ENCODE data around the gene SLCO2B1. TPM values are rescaled to one million over a fixed set of nuclear protein-coding genes. Genes with fewer than 3 reads are reported as not detected.

Gene SLCO2B1
- total and polyA plus RNA-seq, 2 experiments from 2014 or later, result not detected

DNA sequence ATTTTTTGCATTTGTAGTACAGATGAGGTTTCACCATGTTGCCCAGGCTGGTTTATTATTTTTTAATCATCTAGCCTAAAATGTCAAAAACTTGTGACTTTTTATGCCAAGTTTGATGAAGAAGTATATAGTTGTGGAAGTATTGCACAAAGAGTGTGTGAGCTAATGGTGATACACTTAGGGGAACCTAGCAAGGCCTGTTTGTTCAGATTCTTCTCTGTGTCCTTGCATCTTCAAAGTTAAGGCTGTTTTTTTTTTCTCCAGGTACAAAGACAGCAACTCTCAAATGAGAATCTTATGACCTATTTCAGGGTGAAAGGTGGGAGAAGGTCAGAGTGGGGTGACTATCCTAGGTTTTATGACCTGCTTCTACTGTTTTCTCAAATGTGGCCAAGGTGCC, 7.3 kb downstream of the SLCO2B1 start:
- no peak overlapping the region for H3K27ac ChIP-seq
- no peaks in the 10 kb centered on the region for H3K79me2 ChIP-seq (ENCODE audit: insufficient read depth)
- no peaks in the 10 kb centered on the region for H4K20me1 ChIP-seq (ENCODE audit: insufficient read depth)
- no peaks in the 10 kb centered on the region for H3F3A ChIP-seq (ENCODE audit: insufficient read depth)
- H3K36me3 ChIP-seq (ENCODE audit: low read depth), result no peaks in the 10 kb centered on the region
- no peaks in the 10 kb centered on the region for H3K9me2 ChIP-seq (ENCODE audit: insufficient read depth)
- in situ Hi-C loops (cut with MboI), result no loop called here
- no peak overlapping the region for H2AFZ ChIP-seq
- no peak overlapping the region for H3K9ac ChIP-seq
- no peak overlapping the region for H3K4me3 ChIP-seq
- TF ChIP-seq EZH2phosphoT487 (IDR thresholded peaks at IDR 0.05; ENCODE audit: insufficient read depth, low read depth) (no peak), EZH2 (IDR thresholded peaks at IDR 0.05; ENCODE audit: insufficient read depth, poor library complexity, severe bottlenecking) (no peak)
- DNase-seq, result no peak
- no peaks in the 10 kb centered on the region for H3K9me3 ChIP-seq (ENCODE audit: low read depth)
- H3K4me1 ChIP-seq (ENCODE audit: insufficient read depth), result no peaks in the 10 kb centered on the region
- H3K27me3 ChIP-seq (replicated peaks; ENCODE audit: insufficient read depth), result peaks cover 16% of the 10 kb centered on the region
- no peak overlapping the region for H3K4me2 ChIP-seq (ENCODE audit: unreplicated experiment)

DNA sequence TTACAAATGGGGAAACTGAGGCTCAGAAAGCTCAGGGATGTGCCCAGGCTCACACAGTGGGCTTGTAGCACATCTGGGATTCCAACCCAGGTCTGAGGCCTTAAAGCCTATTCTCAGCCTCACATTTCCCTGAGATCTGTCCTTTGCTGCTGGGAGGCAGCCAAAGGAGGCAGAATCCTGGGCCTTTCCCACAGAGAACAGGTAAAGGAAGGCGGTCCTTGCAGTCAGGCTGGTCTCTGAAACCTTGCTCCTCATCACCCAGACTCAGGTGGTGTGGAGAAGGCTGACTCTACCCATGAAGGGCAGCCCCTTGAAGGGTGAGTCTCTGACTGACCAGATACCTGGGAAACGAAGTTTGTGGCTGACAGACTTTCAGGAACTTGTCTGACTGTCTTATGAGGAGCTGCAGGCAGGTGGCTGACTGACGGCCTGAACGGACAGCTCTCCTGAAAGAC, 7.8 kb downstream of the SLCO2B1 start:
- H3K9me3 ChIP-seq (ENCODE audit: low read depth), result no peaks in the 10 kb centered on the region
- H3K27me3 ChIP-seq (replicated peaks; ENCODE audit: insufficient read depth), result peaks cover 18% of the 10 kb centered on the region
- H3K36me3 ChIP-seq (ENCODE audit: low read depth), result no peaks in the 10 kb centered on the region
- no peak for DNase-seq
- H3K4me2 ChIP-seq (ENCODE audit: unreplicated experiment), result no peak overlapping the region
- no peak overlapping the region for H3K9ac ChIP-seq
- H3K79me2 ChIP-seq (ENCODE audit: insufficient read depth), result no peaks in the 10 kb centered on the region
- in situ Hi-C loops (cut with MboI), result no loop called here
- H4K20me1 ChIP-seq (ENCODE audit: insufficient read depth), result no peaks in the 10 kb centered on the region
- H3K4me1 ChIP-seq (ENCODE audit: insufficient read depth), result no peaks in the 10 kb centered on the region
- no peak overlapping the region for H2AFZ ChIP-seq
- 26 to 37% methylated on average over 4 of the region's 4 CpGs for WGBS, 2 experiments (ENCODE audit: low coverage in 1 of 2, low lambda C conversion rate in 2 of 2, missing lambda C conversion rate in 2 of 2)
- H3K27ac ChIP-seq, result no peak overlapping the region
- no peaks in the 10 kb centered on the region for H3K9me2 ChIP-seq (ENCODE audit: insufficient read depth)
- no peak overlapping the region for H3K4me3 ChIP-seq
- TF ChIP-seq EZH2 (IDR thresholded peaks at IDR 0.05; ENCODE audit: insufficient read depth, poor library complexity, severe bottlenecking), result no peak
- no peaks in the 10 kb centered on the region for H3F3A ChIP-seq (ENCODE audit: insufficient read depth)

DNA sequence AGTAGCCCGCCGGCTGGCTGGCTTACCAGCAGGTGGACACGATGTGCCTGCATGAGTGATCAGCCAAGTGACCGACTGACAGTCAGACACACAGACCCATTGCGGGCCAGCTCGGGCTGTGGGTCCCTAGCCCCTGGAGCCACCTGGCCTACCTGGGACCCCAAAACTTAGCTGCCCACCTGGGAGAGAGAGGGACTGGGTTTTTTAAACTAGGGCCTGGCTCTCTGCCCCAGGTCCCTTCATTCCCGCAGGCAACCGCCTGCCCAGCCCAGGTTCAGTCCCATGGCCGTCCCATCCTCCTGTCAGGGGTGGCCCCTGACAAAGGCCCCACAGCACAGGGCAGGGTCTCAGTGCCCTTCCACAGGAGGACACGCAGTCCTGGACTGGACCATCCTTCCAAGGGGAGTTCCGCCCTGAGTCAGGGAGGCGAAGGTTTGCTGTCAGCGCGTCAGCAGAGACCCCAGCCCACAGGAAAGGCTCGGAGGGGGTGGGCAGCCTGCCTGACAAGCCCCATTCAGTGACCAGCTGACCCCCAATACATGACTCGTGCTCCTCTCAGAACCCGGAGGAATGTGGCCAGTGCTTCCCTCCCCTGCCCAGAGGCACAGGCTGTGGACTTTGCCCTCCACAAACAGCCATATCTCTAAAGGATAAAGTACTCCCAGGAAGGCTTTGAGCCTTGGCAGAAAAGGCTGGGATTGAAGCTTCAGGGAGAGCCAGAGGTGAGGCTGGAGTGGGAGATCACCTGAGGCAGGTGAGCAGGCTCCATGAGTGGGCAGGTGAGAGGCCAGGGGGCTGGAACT, 8.4 kb downstream of the SLCO2B1 start:
- H3F3A ChIP-seq (ENCODE audit: insufficient read depth), result no peaks in the 10 kb centered on the region
- no peaks in the 10 kb centered on the region for H3K36me3 ChIP-seq (ENCODE audit: low read depth)
- no peaks in the 10 kb centered on the region for H3K9me3 ChIP-seq (ENCODE audit: low read depth)
- no peak overlapping the region for H3K4me2 ChIP-seq (ENCODE audit: unreplicated experiment)
- no peak for DNase-seq
- H3K27ac ChIP-seq, result no peak overlapping the region
- no peak overlapping the region for H2AFZ ChIP-seq
- in situ Hi-C loops (cut with MboI), result no loop called here
- H3K9me2 ChIP-seq (ENCODE audit: insufficient read depth), result no peaks in the 10 kb centered on the region
- TF ChIP-seq EZH2 (IDR thresholded peaks at IDR 0.05; ENCODE audit: insufficient read depth, poor library complexity, severe bottlenecking) (no peak), EZH2phosphoT487 (IDR thresholded peaks at IDR 0.05; ENCODE audit: insufficient read depth, low read depth) (no peak)
- no peaks in the 10 kb centered on the region for H4K20me1 ChIP-seq (ENCODE audit: insufficient read depth)
- H3K4me3 ChIP-seq, result no peak overlapping the region
- H3K79me2 ChIP-seq (ENCODE audit: insufficient read depth), result no peaks in the 10 kb centered on the region
- H3K4me1 ChIP-seq (ENCODE audit: insufficient read depth), result no peaks in the 10 kb centered on the region
- 71 to 72% methylated on average over 17 of the region's 17 CpGs for WGBS, 2 experiments (ENCODE audit: low coverage in 1 of 2, low lambda C conversion rate in 2 of 2, missing lambda C conversion rate in 2 of 2)
- peaks cover 18% of the 10 kb centered on the region for H3K27me3 ChIP-seq (replicated peaks; ENCODE audit: insufficient read depth)
- H3K9ac ChIP-seq, result no peak overlapping the region

- Histone ChIP-seq H3K27ac (no peak overlapping the region), H3K4me1 (ENCODE audit: insufficient read depth) (no peaks in the 10 kb centered on the region), H3K36me3 (ENCODE audit: low read depth) (no peaks in the 10 kb centered on the region), H3F3A (ENCODE audit: insufficient read depth) (no peaks in the 10 kb centered on the region), H3K4me2 (ENCODE audit: unreplicated experiment) (no peak overlapping the region), H3K9me2 (ENCODE audit: insufficient read depth) (no peaks in the 10 kb centered on the region), H3K79me2 (ENCODE audit: insufficient read depth) (no peaks in the 10 kb centered on the region), H2AFZ (no peak overlapping the region), H3K9ac (no peak overlapping the region), H3K9me3 (ENCODE audit: low read depth) (no peaks in the 10 kb centered on the region), H4K20me1 (ENCODE audit: insufficient read depth) (no peaks in the 10 kb centered on the region), H3K27me3 (replicated peaks; ENCODE audit: insufficient read depth) (peaks cover 25% of the 10 kb centered on the region), H3K4me3 (no peak overlapping the region)
- WGBS, 2 experiments (ENCODE audit: low coverage in 1 of 2, low lambda C conversion rate in 2 of 2, missing lambda C conversion rate in 2 of 2), result 47% methylated on average over 6 of the region's 6 CpGs
- DNase-seq, result no peak
- TF ChIP-seq EZH2 (IDR thresholded peaks at IDR 0.05; ENCODE audit: insufficient read depth, poor library complexity, severe bottlenecking) (no peak), EZH2phosphoT487 (IDR thresholded peaks at IDR 0.05; ENCODE audit: insufficient read depth, low read depth) (no peak)
- in situ Hi-C loops (cut with MboI), result no loop called here
Measured at GRCh38 chr11:75160220-75160757, 9.4 kb downstream of the SLCO2B1 start.
